COLO668 (cell line): ENCODE results near the gene PPP1R15A.
"Not testable (repeated sequence)": the region's sequence is repeated elsewhere in the genome, so short reads cannot be mapped to it uniquely, and the experiment has no call there.

Source experiments
- DNase-seq: peaks from one replicate; lab custom pipeline; 2025; ENCODE audit not compliant: unreplicated experiment; lab: John Stamatoyannopoulos, UW

The PPP1R15A gene

GRCh38 chr19:48872182-48872883 is at the start of gene PPP1R15A:
Gene PPP1R15A, plus strand, starts transcription at chr19:48872421. Its CDS starts 813 bp downstream, at chr19:48873234.
- DNase-seq = peak; percentile 94

DNA sequence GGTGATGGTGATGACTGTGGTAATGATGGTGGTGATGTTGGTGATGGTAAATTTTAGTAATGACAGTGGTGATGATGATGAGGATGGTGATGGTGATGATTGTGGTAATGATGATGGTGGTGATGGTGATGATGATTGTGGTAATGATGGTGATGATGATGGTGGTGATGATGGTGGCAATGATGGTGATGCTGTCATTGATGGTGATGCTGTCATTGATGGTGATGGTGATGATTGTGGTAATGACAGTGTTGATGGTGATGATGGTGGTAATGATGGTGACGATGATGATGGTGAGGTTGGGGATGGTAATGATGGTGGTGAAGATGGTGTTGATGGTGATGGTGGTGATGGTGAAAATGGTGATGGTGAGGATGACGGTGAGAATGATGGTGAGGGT is 49.7 kb upstream of the PPP1R15A start:
- no peak for DNase-seq

DNA sequence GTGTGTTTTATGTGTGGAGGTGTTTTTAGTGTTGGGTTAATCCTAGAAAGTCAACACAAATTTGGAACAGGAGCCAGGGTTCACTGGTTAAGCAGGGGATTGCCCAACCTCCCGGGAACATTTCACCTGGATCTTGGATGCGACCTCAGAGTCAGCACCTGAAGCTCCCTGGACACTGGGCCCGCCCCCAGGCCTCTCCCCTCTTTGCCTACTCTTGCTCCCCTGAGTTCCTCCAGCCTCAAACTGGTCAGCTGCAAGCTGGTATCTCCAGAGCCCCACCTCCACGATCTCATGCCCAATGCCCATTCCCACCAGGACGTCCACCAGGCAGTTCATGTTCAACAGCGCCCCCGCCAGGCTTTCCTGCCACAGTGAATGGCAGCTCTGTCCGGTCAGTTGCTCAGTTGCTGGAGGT is 45.6 kb upstream of the PPP1R15A start:
- peak; percentile 44 for DNase-seq

- no peak for DNase-seq
These were observed 42.1 kb upstream of the PPP1R15A start for GRCh38 chr19:48830088-48830487.

DNA sequence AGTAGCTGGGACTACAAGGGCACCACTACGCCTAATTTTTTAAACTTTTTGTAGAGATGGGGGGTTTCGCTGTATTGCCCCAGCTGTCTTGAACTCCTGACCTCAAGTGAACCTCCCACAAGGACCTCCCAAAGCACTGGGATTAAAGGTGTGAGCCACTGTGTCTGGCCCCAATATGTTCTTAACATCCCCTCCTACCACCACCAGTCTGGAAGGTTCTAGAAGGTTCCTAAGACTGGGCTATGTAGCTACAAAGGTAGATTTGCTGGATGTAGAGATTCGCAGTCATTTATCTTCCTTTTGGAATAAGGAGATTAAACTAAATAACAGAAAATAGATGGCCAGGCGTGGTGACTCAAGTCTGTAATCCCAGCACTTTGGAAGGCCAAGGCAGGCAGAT is 41.3 kb upstream of the PPP1R15A start:
- DNase-seq = no peak

- no peak for DNase-seq
These were observed 39.2 kb upstream of the PPP1R15A start for GRCh38 chr19:48833049-48833448.

- no peak for DNase-seq
These were observed 38.2 kb upstream of the PPP1R15A start for GRCh38 chr19:48833977-48834376.

GRCh38 chr19:48835734-48836088 is 36.5 kb upstream of the PPP1R15A start:
- peak; percentile 91 for DNase-seq

DNA sequence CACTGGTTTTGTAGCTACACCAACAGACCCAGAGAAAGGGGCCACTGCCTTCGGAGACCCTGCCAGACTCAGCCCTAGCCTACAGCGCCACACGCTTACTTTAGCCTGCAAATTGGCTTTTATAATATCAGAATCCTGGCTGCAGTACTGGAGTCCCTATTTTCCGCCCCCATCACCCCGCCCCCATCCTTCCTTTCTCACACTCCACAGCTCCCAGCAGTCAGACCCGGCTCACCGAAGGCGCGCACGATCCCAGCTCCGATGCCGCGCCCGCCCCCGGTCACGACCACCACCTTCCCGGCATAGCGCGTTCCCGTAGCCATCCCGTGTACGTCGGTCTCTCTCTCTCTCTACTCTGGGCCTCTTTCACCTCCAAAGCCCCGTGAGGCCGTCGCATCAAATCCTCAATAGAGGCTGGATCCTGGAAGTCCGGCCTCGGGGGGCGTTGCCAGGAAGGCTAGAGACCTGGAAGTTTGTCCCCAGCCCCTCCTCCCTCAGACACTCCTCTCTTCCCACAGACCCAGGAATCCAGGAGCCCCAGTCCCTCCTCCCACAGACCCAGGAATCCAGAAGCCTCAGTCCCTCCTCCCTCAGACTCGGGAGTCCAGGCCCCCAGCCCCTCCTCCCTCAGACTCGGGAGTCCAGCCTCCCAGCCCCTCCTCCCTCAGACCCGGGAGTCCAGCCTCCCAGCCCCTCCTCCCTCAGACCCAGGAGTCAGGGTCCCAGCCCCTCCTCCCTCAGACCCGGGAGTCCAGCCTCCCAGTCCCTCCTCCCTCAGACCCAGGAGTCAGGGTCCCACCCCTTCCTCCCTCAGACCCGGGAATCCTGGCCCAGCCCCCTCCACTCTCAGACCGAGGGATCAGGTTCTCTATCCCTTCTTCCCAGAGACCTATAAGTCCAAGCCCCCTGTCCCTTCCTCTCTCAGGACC is 35.9 kb upstream of the PPP1R15A start, which contains the start of gene HSD17B14:
Gene HSD17B14, minus strand, starts transcription at position 403 of the 929 bp plus-strand sequence. Its CDS starts 80 bp downstream, at position 323.
- no peak for DNase-seq

- DNase-seq = no peak
These were observed 35.1 kb upstream of the PPP1R15A start for GRCh38 chr19:48837051-48837524.

DNA sequence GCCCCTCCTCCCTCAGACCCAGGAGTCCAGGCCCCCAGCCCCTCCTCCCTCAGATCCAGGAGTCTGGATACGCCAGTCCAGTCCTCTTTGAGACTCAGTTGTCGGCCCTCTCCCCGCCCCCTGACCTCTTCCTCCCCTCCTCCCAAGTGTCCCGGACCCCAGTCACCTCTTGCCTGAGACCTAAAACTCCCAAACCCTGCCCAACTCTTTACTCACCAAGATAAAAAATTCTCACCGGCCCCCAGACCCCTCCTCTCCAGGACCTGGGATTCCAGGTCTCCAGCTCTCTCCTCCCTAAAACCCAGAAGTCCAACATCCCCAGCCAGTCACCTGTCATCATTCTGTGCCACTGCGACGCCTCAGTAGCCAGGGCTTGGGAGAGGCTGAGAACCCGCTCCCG is 34.5 kb upstream of the PPP1R15A start:
- no peak for DNase-seq

GRCh38 chr19:48841047-48841446 is 31.2 kb upstream of the PPP1R15A start:
- no peak for DNase-seq

DNA sequence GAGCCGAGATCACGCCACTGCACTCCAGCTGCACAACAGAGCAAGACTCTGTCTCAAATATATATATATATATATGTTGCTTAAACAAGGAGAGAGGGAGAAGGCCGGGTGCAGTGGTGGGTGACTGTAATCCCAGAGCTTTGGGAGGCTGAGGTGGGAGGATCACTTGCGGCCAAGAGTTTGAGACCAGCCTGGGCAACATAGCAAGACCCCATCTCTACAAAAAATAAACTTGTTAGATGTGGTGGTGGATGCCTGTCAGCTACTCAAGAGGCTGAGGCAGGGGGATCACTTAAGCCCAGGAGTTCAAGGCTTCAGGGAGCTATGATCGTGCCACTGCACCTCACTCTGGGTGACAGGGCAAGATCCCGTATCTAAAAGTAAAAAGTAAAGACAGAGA is 30.6 kb upstream of the PPP1R15A start:
- DNase-seq = no peak

- DNase-seq = peak; percentile 30
These were observed 29.4 kb upstream of the PPP1R15A start for GRCh38 chr19:48842789-48843162.

DNA sequence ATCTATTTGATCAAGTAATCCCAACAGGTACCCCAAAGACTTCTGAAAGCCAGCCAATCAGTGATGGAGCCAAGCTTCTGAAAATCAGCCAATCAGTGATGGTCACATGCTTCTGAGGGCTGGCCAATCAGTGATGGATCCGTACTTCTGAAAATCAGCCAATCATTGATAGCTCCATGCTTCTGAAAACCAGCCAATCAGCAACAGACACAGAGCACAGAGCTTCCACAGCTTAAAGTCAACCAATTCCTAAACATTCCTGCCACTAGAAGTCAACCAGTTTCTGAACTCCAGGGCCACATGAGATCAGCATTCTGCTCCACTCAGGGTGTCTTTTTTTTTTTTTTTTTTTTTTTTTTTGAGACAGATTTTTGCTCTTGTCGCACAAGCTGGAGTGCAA is 27.7 kb upstream of the PPP1R15A start:
- no peak for DNase-seq

DNA sequence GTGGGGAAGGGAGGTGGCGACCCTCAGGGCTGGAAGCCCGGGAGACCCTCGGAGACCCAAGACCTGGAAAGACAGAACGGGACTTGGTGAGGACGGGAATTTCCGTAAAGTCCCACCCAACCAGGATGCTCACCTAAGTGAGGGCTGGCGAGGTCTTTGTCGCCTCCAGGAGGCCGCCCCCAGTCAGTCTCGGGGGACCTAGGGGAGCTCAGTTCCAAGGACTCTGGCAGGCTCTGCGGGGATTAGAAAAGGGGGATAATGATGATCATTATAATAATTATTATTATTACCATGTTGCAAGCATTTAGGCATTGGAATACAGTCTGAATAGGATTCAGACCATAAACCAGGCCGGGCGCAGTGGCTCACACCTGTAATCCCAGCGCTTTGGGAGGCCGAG is 26.8 kb upstream of the PPP1R15A start:
- DNase-seq = no peak

- not testable (repeated sequence) for DNase-seq
These were observed 25.6 kb upstream of the PPP1R15A start for GRCh38 chr19:48846659-48847058.

DNA sequence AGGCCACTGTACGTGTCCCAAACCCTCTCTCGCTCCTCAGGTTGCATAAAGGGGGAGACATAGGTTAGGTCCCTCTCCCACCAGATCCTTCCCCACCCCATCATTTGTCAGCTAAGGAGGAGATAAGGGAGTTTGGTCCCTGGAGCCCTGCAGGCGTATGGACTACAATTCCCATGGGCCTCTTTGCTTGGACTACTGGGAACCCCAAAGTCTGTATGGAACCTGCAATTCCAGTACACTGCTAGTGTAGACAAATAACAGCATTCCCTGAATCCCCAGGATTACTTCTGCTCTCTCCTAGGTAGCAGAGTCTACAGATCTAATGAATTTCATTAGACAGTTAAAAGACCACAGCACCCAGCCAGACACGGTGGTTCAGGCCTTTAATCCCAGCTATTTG is 19.9 kb upstream of the PPP1R15A start:
- no peak for DNase-seq

- DNase-seq = no peak
These were observed 18.7 kb upstream of the PPP1R15A start for GRCh38 chr19:48853483-48853882.

DNA sequence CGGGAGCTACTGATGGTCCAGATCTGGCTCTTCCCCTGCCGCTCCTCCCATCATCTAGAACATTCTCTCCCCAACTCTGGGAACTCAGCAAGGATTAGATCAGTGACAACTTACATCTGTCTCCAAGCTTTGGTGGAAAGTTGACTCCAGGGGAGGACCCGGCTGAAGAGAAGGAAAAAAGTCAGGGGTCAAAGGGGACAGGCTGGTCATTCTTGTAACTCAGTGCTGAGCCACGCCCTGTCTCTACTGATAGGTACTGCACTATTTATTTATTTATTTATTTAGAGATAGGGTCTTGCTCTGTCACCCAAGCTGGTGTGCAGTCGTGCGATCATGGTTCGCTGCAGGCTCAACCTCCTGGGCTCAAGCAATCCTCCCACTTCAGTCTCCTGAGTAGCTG is 18.1 kb upstream of the PPP1R15A start:
- DNase-seq = no peak

- DNase-seq = no peak
These were observed 15.3 kb upstream of the PPP1R15A start for GRCh38 chr19:48856921-48857320.
